PC-3 (cell line): ENCODE measurements around the gene CLEC4A. TPM values are rescaled to one million over a fixed set of nuclear protein-coding genes. Genes with fewer than 3 reads are reported as not detected.

Source experiments
- ATAC-seq: fragments of 200-7000 bp; cut with Tn5 transposase; 2 replicates; pipeline ENCODE4 v1.9.1; 2020; ENCODE audit warnings: mild to moderate bottlenecking, moderate library complexity
- BruUV-seq: library from RNA; stranded (reverse); fragments of 400-500 nt; replicated peaks from 2 replicates; lab custom pipeline; 2021; lab: Mats Ljungman, UMichigan
- CTCF ChIA-PET: fragments of 300-600 bp; sonication (Branson Sonifier 250); formaldehyde crosslinking; loops from one replicate; lab custom pipeline; 2022; ENCODE audit warnings: antibody characterized with exemption; lab: Charles Lee
- POLR2A ChIA-PET: fragments of 300-600 bp; sonication (Branson Sonifier 250); formaldehyde crosslinking; loops from one replicate; lab custom pipeline; 2022; ENCODE audit warnings: antibody characterized with exemption; ENCODE audit not compliant: unreplicated experiment; lab: Charles Lee
- DNase-seq: peaks from one replicate; pipeline ENCODE4 v3.0.0-alpha.2; 2015
- H2AFZ ChIP-seq: fragments of 300-600 bp; sonication (generic); 2 replicates; pipeline ENCODE4 v1.6.0; 2016; ENCODE audit warnings: antibody characterized with exemption, low read length
- H3F3A ChIP-seq: fragments of 300-600 bp; sonication (generic); one replicate; pipeline ENCODE4 v1.6.0; 2017; ENCODE audit warnings: antibody characterized with exemption, low read length, control low read depth, mild to moderate bottlenecking; ENCODE audit not compliant: unreplicated experiment
- H3K27ac ChIP-seq: fragments of 300-600 bp; sonication (generic); 2 replicates; pipeline ENCODE4 v1.5.1; 2016; ENCODE audit warnings: mild to moderate bottlenecking, low read length
- H3K27me3 ChIP-seq: fragments of 300-600 bp; sonication (generic); 2 replicates; pipeline ENCODE4 v1.6.1; 2016; ENCODE audit warnings: low read length, mixed read lengths
- H3K36me3 ChIP-seq: fragments of 300-600 bp; sonication (generic); 2 replicates; pipeline ENCODE4 v1.6.1; 2016; ENCODE audit warnings: low read depth, mixed run types, low read length, mixed read lengths
- H3K4me1 ChIP-seq: fragments of 300-600 bp; sonication (generic); 2 replicates; pipeline ENCODE4 v1.5.1; 2016; ENCODE audit warnings: low read length; ENCODE audit not compliant: insufficient read depth
- H3K4me2 ChIP-seq: fragments of 300-600 bp; sonication (generic); 2 replicates; pipeline ENCODE4 v1.6.0; 2016; ENCODE audit warnings: low read length
- H3K4me3 ChIP-seq: fragments of 300-600 bp; sonication (generic); 2 replicates; pipeline ENCODE4 v1.5.1; 2016; ENCODE audit warnings: mild to moderate bottlenecking, low read length, mixed read lengths
- H3K79me2 ChIP-seq: fragments of 300-600 bp; sonication (generic); 2 replicates; pipeline ENCODE4 v1.6.1; 2017; ENCODE audit warnings: low read length, mixed read lengths
- H3K9ac ChIP-seq: fragments of 300-600 bp; sonication (generic); 2 replicates; pipeline ENCODE4 v1.6.0; 2016; ENCODE audit warnings: mild to moderate bottlenecking, low read length
- H3K9me2 ChIP-seq: fragments of 300-600 bp; sonication (generic); replicated peaks from 2 replicates; pipeline ENCODE4 v1.6.1; 2016; ENCODE audit warnings: mixed run types, low read length, mixed read lengths
- H3K9me3 ChIP-seq: fragments of 300-600 bp; sonication (generic); 2 replicates; pipeline ENCODE4 v1.6.1; 2016; ENCODE audit warnings: low read length, mixed read lengths
- H4K20me1 ChIP-seq: fragments of 300-600 bp; sonication (generic); 2 replicates; pipeline ENCODE4 v1.6.1; 2016; ENCODE audit warnings: low read length, mixed read lengths
- EZH2 ChIP-seq: fragments of 300-600 bp; sonication (generic); IDR thresholded peaks from one replicate; pipeline ENCODE4 v1.6.1; 2017; ENCODE audit warnings: antibody characterized with exemption, mild to moderate bottlenecking, low read length; ENCODE audit not compliant: unreplicated experiment
- EZH2phosphoT487 ChIP-seq: fragments of 300-600 bp; sonication (generic); IDR thresholded peaks from 2 replicates; pipeline ENCODE4 v1.6.1; 2018; ENCODE audit warnings: mild to moderate bottlenecking, antibody characterized with exemption, low read length, borderline replicate concordance
- intact Hi-C: fragments of 100-400 bp; cut with micrococcal nuclease; formaldehyde crosslinking; loops from 2 replicates; pipeline ENCODE4 v1.9.0; 2023
- total RNA-seq: library from RNA; depleted of rRNA; stranded (reverse); fragments of >200 nt; gene quantifications from 2 replicates; pipeline ENCODE4 v1.2.3, GENCODE V29; 2014
- TF ChIP-seq, protein P1 (sequence below): fragments of 300-600 bp; sonication (generic); conservative IDR thresholded peaks from 2 replicates; pipeline ENCODE4 v1.5.1; 2017; ENCODE audit warnings: antibody characterized with exemption, low read depth, mild to moderate bottlenecking, low read length

The CLEC4A gene
- total RNA-seq, 1 experiment from 2014 or later: 0.51 TPM

DNA sequence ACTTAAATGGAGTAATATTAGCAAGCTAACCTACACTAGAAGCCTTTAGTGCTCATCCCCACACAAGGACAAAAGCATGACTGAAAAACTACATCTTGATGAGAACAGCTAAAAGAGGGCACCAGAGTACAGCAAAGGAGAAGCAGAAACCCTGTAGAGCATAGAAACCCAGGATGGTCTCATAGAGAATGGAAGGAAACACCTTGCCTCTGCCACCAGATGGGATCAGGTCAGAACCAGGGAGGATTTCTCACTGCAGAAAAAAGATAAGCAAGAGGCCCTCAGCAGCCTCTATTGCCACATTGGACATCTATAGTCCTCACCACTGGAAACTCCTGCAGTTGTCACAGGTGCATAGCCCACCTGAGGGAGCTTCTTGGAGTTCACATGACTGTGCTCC lies 19.8 kb downstream of the CLEC4A start:
- Histone ChIP-seq H4K20me1 (no peaks in the 10 kb centered on the region), H3K9me2 (no peaks in the 10 kb centered on the region), H3K9ac (no peak overlapping the region), H2AFZ (no peak overlapping the region), H3K27ac (no peak overlapping the region), H3K4me2 (no peak overlapping the region), H3K79me2 (no peaks in the 10 kb centered on the region), H3K4me3 (no peak overlapping the region), H3K9me3 (no peaks in the 10 kb centered on the region), H3K36me3 (no peaks in the 10 kb centered on the region), H3K27me3 (no peaks in the 10 kb centered on the region), H3K4me1 (no peaks in the 10 kb centered on the region), H3F3A (no peaks in the 10 kb centered on the region)
- CTCF ChIA-PET: no interaction called here
- intact Hi-C loops: no loop called here
- POLR2A ChIA-PET: no interaction called here
- no TSS peak for BruUV-seq
- ATAC-seq: no peak
- no peak for DNase-seq
- TF ChIP-seq EZH2 (no peak), EZH2phosphoT487 (no peak)
- TF ChIP-seq, protein P1, sequence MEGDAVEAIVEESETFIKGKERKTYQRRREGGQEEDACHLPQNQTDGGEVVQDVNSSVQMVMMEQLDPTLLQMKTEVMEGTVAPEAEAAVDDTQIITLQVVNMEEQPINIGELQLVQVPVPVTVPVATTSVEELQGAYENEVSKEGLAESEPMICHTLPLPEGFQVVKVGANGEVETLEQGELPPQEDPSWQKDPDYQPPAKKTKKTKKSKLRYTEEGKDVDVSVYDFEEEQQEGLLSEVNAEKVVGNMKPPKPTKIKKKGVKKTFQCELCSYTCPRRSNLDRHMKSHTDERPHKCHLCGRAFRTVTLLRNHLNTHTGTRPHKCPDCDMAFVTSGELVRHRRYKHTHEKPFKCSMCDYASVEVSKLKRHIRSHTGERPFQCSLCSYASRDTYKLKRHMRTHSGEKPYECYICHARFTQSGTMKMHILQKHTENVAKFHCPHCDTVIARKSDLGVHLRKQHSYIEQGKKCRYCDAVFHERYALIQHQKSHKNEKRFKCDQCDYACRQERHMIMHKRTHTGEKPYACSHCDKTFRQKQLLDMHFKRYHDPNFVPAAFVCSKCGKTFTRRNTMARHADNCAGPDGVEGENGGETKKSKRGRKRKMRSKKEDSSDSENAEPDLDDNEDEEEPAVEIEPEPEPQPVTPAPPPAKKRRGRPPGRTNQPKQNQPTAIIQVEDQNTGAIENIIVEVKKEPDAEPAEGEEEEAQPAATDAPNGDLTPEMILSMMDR: no peak

DNA sequence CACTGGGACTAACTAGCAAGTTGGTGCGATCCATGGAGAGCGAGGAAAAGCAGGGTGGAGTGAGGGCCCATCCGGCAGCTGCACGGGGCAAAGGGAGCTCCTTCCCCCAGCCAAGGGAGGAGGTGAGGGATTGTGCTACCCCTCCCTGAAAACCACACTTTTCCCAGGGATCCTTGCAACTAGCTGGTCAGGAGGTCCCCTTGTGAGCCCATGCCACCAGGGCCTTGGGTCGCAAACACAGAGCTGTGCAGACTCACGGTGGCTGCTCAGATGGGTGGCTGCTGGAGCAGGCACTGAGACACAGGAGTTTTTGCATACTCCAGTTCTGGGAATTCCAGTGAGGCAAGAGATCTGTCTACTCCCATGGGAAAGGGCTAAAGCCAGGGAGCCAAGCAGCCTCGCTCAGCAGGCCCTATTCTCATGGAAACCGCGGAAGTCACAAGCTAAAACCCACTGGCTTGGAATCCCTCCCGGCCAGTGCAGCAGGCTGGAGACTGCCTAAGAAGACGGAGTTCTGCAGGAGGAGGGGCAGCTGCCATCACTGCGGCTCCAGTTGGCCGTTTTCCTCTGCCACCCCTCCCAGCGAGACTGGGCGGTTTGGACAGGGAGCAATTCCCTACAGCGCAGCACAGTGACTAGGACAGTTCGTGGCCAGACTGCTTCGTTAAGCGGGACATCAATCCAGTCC lies 22.5 kb downstream of the CLEC4A start:
- Histone ChIP-seq H3K9me3 (no peaks in the 10 kb centered on the region), H3K27ac (no peak overlapping the region), H3K27me3 (no peaks in the 10 kb centered on the region), H2AFZ (no peak overlapping the region), H3F3A (no peaks in the 10 kb centered on the region), H3K9ac (no peak overlapping the region), H3K36me3 (no peaks in the 10 kb centered on the region), H4K20me1 (no peaks in the 10 kb centered on the region), H3K4me1 (no peaks in the 10 kb centered on the region), H3K9me2 (no peaks in the 10 kb centered on the region), H3K4me3 (no peak overlapping the region), H3K4me2 (no peak overlapping the region), H3K79me2 (no peaks in the 10 kb centered on the region)
- POLR2A ChIA-PET: no interaction called here
- intact Hi-C loops: no loop called here
- TF ChIP-seq EZH2 (no peak), EZH2phosphoT487 (no peak)
- TF ChIP-seq, protein P1: no peak
- ATAC-seq: no peak
- no peak for DNase-seq
- no TSS peak for BruUV-seq
- CTCF ChIA-PET: no interaction called here

DNA sequence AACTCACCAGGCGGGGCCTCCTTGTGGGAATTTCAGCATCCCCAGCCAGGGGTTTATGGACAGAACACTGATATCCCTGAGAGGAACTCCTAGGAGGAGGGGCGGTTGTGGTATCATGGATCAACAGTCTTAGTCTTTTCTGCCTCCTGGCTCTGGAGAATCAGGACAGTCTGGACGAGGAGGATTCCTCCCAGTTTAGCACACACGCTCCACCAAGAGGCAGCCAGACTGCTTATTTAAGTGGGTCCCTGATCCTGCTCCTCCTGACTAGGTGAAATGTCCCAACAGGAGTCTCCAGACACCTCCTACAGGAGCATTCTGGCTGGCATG lies 23.0 kb downstream of the CLEC4A start:
- TF ChIP-seq EZH2 (no peak), EZH2phosphoT487 (no peak)
- TF ChIP-seq, protein P1: no peak
- H4K20me1 ChIP-seq: no peaks in the 10 kb centered on the region
- no peaks in the 10 kb centered on the region for H3K9me2 ChIP-seq
- no peak overlapping the region for H3K4me2 ChIP-seq
- no peaks in the 10 kb centered on the region for H3K36me3 ChIP-seq
- H3K4me1 ChIP-seq: no peaks in the 10 kb centered on the region
- H3F3A ChIP-seq: no peaks in the 10 kb centered on the region
- H3K27ac ChIP-seq: no peak overlapping the region
- no peaks in the 10 kb centered on the region for H3K9me3 ChIP-seq
- no peaks in the 10 kb centered on the region for H3K79me2 ChIP-seq
- BruUV-seq: no TSS peak
- no peak overlapping the region for H3K4me3 ChIP-seq
- no peak overlapping the region for H3K9ac ChIP-seq
- ChIA-PET CTCF (no interaction called here), POLR2A (no interaction called here)
- intact Hi-C loops: no loop called here
- ATAC-seq: no peak
- no peak for DNase-seq
- H2AFZ ChIP-seq: no peak overlapping the region
- H3K27me3 ChIP-seq: no peaks in the 10 kb centered on the region
